Measurements from ENCODE around the gene ABCC10. TPM values are rescaled to one million over a fixed set of nuclear protein-coding genes. Genes with fewer than 3 reads are reported as not detected.

Gene ABCC10
- total and polyA plus RNA-seq, 10 of the 15 experiments (the other 5 are each of a cell fraction or from before 2014, with no cell fraction given), result 0.80 to 18.2 (median 6.4) TPM

- ChIA-PET CTCF (interaction anchor here (1.2 kb wide), 1 partner anchor 139 kb away, joined by 3 read pairs; no protein-coding TSS in a partner anchor), POLR2A (no interaction called here), RAD21 (ENCODE audit: unreplicated experiment) (no interaction called here), SMC1A (ENCODE audit: uncharacterized antibody, unreplicated experiment) (interaction anchor here (1.1 kb wide), 1 partner anchor 44 kb away, joined by 3 read pairs; no protein-coding TSS in a partner anchor)
- intact Hi-C loops (cut with micrococcal nuclease; ENCODE audit: unreplicated experiment), result no loop called here
- H3K27me3 ChIP-seq (replicated peaks in 1 of 2; ENCODE audit: control insufficient read depth in 2 of 2, insufficient read depth in 2 of 2, low read length in 1 of 2), result no peaks in the 10 kb centered on the region
- no peak for ATAC-seq
- no TSS peak for BruUV-seq (replicated peaks)
- DNase-seq (ENCODE audit: low read depth, low spot score), result no peak
- in situ Hi-C loops (cut with MboI), result no loop called here
- no peak overlapping the region for H3K4me3 ChIP-seq
- H2AFZ ChIP-seq (ENCODE audit: control insufficient read depth, low read depth, low read length), result no peak overlapping the region
- WGBS (ENCODE audit: insufficient coverage, insufficient replicate concordance, low lambda C conversion rate, missing lambda C conversion rate), result 13% methylated on average over 3 of the region's 3 CpGs
- TF ChIP-seq CBX3 (IDR thresholded peaks at IDR 0.05; ENCODE audit: borderline replicate concordance, low read depth) (no peak), BMI1 (IDR thresholded peaks at IDR 0.05; ENCODE audit: borderline replicate concordance) (no peak), SREBF1 (IDR thresholded peaks at IDR 0.05; ENCODE audit: low read length) (no peak), ESRRA (IDR thresholded peaks at IDR 0.05; ENCODE audit: low read length) (no peak)
- H4K20me1 ChIP-seq (ENCODE audit: control insufficient read depth, insufficient read depth), result no peaks in the 10 kb centered on the region
- FAIRE-seq, result no peak
- no peaks in the 10 kb centered on the region for H3K4me1 ChIP-seq (ENCODE audit: control insufficient read depth, insufficient read depth, low read length)
- peaks cover 0 to 6% of the 10 kb centered on the region in 2 experiments; a peak in 2 of 4 replicates for H3K36me3 ChIP-seq (ENCODE audit: control insufficient read depth in 2 of 2, insufficient read depth in 2 of 2, low read length in 1 of 2)
- H3K79me2 ChIP-seq (ENCODE audit: control insufficient read depth, insufficient read depth, low read length), result no peaks in the 10 kb centered on the region
- H3K9ac ChIP-seq (ENCODE audit: control insufficient read depth, insufficient read depth, low read length), result no peak overlapping the region
- H3K4me2 ChIP-seq (ENCODE audit: control insufficient read depth, insufficient read depth), result no peak overlapping the region
- H3K9me3 ChIP-seq (replicated peaks; ENCODE audit: control insufficient read depth, insufficient read depth, low read length), result no peaks in the 10 kb centered on the region
- no peak overlapping the region for H3K27ac ChIP-seq (ENCODE audit: control insufficient read depth, insufficient read depth)
These were observed 22.0 kb upstream of the ABCC10 start for GRCh38 chr6:43405354-43405753.

DNA sequence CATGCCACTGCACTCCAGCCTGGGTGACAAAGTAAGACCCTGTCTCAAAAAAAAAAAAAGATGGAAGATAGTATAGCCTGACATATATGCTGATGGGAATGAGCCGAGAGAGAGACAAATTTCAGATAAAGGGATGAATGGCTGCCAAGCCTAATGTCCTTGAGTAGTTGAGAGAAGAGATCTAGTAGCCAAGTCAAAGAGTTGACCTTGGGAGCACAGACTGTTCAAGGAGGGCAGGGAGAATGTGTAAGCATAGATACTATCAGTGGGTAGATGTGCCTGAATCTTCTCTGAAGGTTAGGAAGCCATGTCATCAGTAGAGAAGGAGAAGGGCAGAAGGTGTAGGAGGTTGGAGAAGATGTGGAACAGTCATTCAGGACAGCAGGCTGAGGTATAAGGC is 20.0 kb upstream of the ABCC10 start:
- H3K27ac ChIP-seq (ENCODE audit: control insufficient read depth, insufficient read depth), result no peak overlapping the region
- no TSS peak for BruUV-seq (replicated peaks)
- H3K9ac ChIP-seq (ENCODE audit: control insufficient read depth, insufficient read depth, low read length), result no peak overlapping the region
- peaks cover 0 to 6% of the 10 kb centered on the region in 2 experiments; a peak in 2 of 4 replicates for H3K36me3 ChIP-seq (ENCODE audit: control insufficient read depth in 2 of 2, insufficient read depth in 2 of 2, low read length in 1 of 2)
- ChIA-PET SMC1A (ENCODE audit: uncharacterized antibody, unreplicated experiment) (no interaction called here), RAD21 (ENCODE audit: unreplicated experiment) (no interaction called here), CTCF (interaction anchor here (0.7 kb wide), 1 partner anchor 311 kb away, joined by 3 read pairs; no protein-coding TSS in a partner anchor), POLR2A (no interaction called here)
- no peaks in the 10 kb centered on the region for H3K4me1 ChIP-seq (ENCODE audit: control insufficient read depth, insufficient read depth, low read length)
- DNase-seq (ENCODE audit: low read depth, low spot score) (no peak), FAIRE-seq (no peak), ATAC-seq (no peak)
- WGBS (ENCODE audit: insufficient coverage, insufficient replicate concordance, low lambda C conversion rate, missing lambda C conversion rate), result 94% methylated on average over 1 of the region's 1 CpG
- no peaks in the 10 kb centered on the region for H3K79me2 ChIP-seq (ENCODE audit: control insufficient read depth, insufficient read depth, low read length)
- no peaks in the 10 kb centered on the region for H3K9me3 ChIP-seq (replicated peaks; ENCODE audit: control insufficient read depth, insufficient read depth, low read length)
- intact Hi-C loops (cut with micrococcal nuclease; ENCODE audit: unreplicated experiment), result no loop called here
- H4K20me1 ChIP-seq (ENCODE audit: control insufficient read depth, insufficient read depth), result no peaks in the 10 kb centered on the region
- H2AFZ ChIP-seq (ENCODE audit: control insufficient read depth, low read depth, low read length), result no peak overlapping the region
- H3K27me3 ChIP-seq (replicated peaks in 1 of 2; ENCODE audit: control insufficient read depth in 2 of 2, insufficient read depth in 2 of 2, low read length in 1 of 2), result no peaks in the 10 kb centered on the region
- in situ Hi-C loops (cut with MboI), result no loop called here
- H3K4me2 ChIP-seq (ENCODE audit: control insufficient read depth, insufficient read depth), result no peak overlapping the region
- H3K4me3 ChIP-seq, result no peak overlapping the region
- TF ChIP-seq BCL11A (IDR thresholded peaks at IDR 0.05; ENCODE audit: low read depth, low read length), result no peak
- no peak for TF ChIP-seq CHD1 (IDR thresholded peaks at IDR 0.05; ENCODE audit: low read depth, low read length)
- TF ChIP-seq, protein P1, sequence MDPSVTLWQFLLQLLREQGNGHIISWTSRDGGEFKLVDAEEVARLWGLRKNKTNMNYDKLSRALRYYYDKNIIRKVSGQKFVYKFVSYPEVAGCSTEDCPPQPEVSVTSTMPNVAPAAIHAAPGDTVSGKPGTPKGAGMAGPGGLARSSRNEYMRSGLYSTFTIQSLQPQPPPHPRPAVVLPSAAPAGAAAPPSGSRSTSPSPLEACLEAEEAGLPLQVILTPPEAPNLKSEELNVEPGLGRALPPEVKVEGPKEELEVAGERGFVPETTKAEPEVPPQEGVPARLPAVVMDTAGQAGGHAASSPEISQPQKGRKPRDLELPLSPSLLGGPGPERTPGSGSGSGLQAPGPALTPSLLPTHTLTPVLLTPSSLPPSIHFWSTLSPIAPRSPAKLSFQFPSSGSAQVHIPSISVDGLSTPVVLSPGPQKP (IDR thresholded peaks at IDR 0.05; ENCODE audit: low read depth, low read length), result no peak
- no peak for TF ChIP-seq RAD51 (IDR thresholded peaks at IDR 0.05)
- TF ChIP-seq SIX5 (IDR thresholded peaks at IDR 0.05; ENCODE audit: low read depth, low read length, severe bottlenecking), result no peak
- TF ChIP-seq, protein P2, sequence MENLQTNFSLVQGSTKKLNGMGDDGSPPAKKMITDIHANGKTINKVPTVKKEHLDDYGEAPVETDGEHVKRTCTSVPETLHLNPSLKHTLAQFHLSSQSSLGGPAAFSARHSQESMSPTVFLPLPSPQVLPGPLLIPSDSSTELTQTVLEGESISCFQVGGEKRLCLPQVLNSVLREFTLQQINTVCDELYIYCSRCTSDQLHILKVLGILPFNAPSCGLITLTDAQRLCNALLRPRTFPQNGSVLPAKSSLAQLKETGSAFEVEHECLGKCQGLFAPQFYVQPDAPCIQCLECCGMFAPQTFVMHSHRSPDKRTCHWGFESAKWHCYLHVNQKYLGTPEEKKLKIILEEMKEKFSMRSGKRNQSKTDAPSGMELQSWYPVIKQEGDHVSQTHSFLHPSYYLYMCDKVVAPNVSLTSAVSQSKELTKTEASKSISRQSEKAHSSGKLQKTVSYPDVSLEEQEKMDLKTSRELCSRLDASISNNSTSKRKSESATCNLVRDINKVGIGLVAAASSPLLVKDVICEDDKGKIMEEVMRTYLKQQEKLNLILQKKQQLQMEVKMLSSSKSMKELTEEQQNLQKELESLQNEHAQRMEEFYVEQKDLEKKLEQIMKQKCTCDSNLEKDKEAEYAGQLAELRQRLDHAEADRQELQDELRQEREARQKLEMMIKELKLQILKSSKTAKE (IDR thresholded peaks at IDR 0.05; ENCODE audit: low read depth, poor library complexity, severe bottlenecking), result no peak
- no peak for TF ChIP-seq ATF3 (IDR thresholded peaks at IDR 0.05; ENCODE audit: borderline replicate concordance, extremely low read depth, low read depth, low read length)
- TF ChIP-seq SREBF1 (IDR thresholded peaks at IDR 0.05; ENCODE audit: low read length), result no peak
- TF ChIP-seq FOXM1 (IDR thresholded peaks at IDR 0.05; ENCODE audit: low read depth, low read length), result no peak
- no peak for TF ChIP-seq RBBP5 (conservative IDR thresholded peaks at IDR 0.05)
- no peak for TF ChIP-seq MEF2A (IDR thresholded peaks at IDR 0.05; ENCODE audit: insufficient read depth, low read depth, low read length)
- no peak for TF ChIP-seq NFYB (IDR thresholded peaks at IDR 0.05; ENCODE audit: insufficient read depth, low read depth, low read length)
- TF ChIP-seq KLF5 (IDR thresholded peaks at IDR 0.05; ENCODE audit: partially characterized antibody), result no peak

Data from GM12878 (cell line).